Muscle of leg (tissue), 11 donors: Measurements from ENCODE around the gene DESI2. TPM values are rescaled to one million over a fixed set of nuclear protein-coding genes. Genes with fewer than 3 reads are reported as not detected.
"Not testable (repeated sequence)": the region's sequence is repeated elsewhere in the genome, so short reads cannot be mapped to it uniquely, and the experiment has no call there.

Experiments used
- DNase-seq: peaks from one replicate; pipeline ENCODE4 v3.0.0; 2013
- H3K27ac ChIP-seq: one replicate; pipeline ENCODE4 v1.5.1; 2013; ENCODE audit warnings: mild to moderate bottlenecking, low read length, control low read depth
- H3K27me3 ChIP-seq: one replicate; pipeline ENCODE4 v1.6.1; 2013; ENCODE audit warnings: low read length; ENCODE audit not compliant: control insufficient read depth, insufficient read depth
- H3K36me3 ChIP-seq: one replicate; pipeline ENCODE4 v1.6.1; 2013; ENCODE audit warnings: low read length; ENCODE audit not compliant: control insufficient read depth, insufficient read depth
- H3K4me1 ChIP-seq: one replicate; pipeline ENCODE4 v1.6.1; 2013; ENCODE audit warnings: low read length; ENCODE audit not compliant: control insufficient read depth, insufficient read depth
- H3K4me3 ChIP-seq: one replicate; pipeline ENCODE4 v1.5.1; 2013; ENCODE audit warnings: low read length, control low read depth
- H3K9me3 ChIP-seq: replicated peaks from 2 replicates; pipeline ENCODE4 v1.6.1; 2013; ENCODE audit warnings: low read depth, low read length; ENCODE audit not compliant: control insufficient read depth
- WGBS: methylation state at CpG from one replicate; pipeline ENCODE4 v1.1.5; 2013; ENCODE audit warnings: missing lambda C conversion rate; ENCODE audit not compliant: insufficient coverage; 5-methylcytosine and 5-hydroxymethylcytosine counted together
- polyA plus RNA-seq, 8 donors: library from polyadenylated mRNA; unstranded; fragments of 120-200 nt; gene quantifications; one replicate each; pipeline versions ENCODE4 v1.2.1 to v1.2.3, GENCODE V29; 2013; ENCODE audit warnings: inconsistent platforms in 1 of 8, low replicate concordance in 1 of 8; ENCODE audit not compliant: insufficient read length in 8 of 8, insufficient read depth in 1 of 8
- total RNA-seq: library from RNA; stranded (reverse); fragments of 120-200 nt; gene quantifications from one replicate; pipeline ENCODE4 v1.2.4, GENCODE V29; 2013

DESI2 gene
- total and polyA plus RNA-seq, 9 donors = 38.4 to 58.8 (median 49.3) TPM

DNA sequence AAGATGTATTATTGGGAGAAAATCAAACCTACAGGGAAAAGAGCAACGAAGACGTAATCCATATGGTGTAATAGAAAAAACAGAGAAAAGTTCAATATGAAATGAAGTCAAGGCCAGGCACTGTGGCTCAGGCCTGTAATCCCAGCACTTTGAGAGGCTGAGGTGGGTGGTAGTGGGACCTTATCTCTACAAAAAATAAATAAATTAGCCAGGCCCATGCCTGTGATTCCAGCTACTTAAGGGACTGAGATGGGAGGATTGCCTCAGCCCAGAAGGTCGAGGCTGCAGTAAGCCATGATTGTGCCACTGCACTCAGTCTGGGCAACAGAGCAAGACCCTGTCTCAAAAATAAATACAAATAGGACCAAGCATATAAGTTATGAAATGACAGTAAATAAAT lies 11.4 kb downstream of the DESI2 start:
- Histone ChIP-seq H3K36me3 (no peaks in the 10 kb centered on the region), H3K4me3 (no peak overlapping the region), H3K27me3 (no peaks in the 10 kb centered on the region), H3K27ac (no peak overlapping the region), H3K4me1 (peaks cover 8% of the 10 kb centered on the region), H3K9me3 (peaks cover 3% of the 10 kb centered on the region)
- WGBS = 37% methylated on average over 2 of the region's 3 CpGs
- no peak for DNase-seq

DNA sequence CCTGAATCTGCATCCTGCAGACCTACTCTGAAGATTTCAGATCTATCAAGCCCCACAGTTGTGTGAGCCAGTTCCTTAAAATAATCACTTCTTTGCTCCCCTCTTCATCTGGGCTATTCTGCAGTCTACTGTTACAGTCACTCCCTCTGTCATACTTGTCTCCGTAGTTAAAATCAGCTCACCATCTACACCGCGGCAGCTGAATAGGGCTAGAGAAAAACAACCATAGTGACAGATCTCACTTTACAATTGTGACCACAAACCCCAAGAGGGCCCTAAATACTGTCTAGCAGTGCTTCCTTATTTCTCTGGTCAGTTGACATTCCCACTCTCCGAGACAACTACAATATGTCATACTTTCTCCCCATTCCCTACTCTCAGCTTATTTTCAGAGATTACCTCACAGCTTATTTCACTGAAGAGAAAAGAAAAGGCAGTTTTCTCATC lies 12.9 kb downstream of the DESI2 start:
- WGBS = 8% methylated on average over 4 of the region's 4 CpGs
- Histone ChIP-seq H3K36me3 (peaks cover 3% of the 10 kb centered on the region), H3K27ac (peak overlapping the region; percentile 79), H3K4me3 (no peak overlapping the region), H3K4me1 (peaks cover 8% of the 10 kb centered on the region), H3K9me3 (no peaks in the 10 kb centered on the region), H3K27me3 (no peaks in the 10 kb centered on the region)
- DNase-seq = peak; percentile 74

- H3K27me3 ChIP-seq, DNase-seq, H3K27ac ChIP-seq, H3K4me3 ChIP-seq, H3K36me3 ChIP-seq, H3K9me3 ChIP-seq, H3K4me1 ChIP-seq: not testable (repeated sequence)
- WGBS = 86% methylated on average over 1 of the region's 6 CpGs
Observed at GRCh38 chr1:244666672-244667418, 13.9 kb downstream of the DESI2 start.

DNA sequence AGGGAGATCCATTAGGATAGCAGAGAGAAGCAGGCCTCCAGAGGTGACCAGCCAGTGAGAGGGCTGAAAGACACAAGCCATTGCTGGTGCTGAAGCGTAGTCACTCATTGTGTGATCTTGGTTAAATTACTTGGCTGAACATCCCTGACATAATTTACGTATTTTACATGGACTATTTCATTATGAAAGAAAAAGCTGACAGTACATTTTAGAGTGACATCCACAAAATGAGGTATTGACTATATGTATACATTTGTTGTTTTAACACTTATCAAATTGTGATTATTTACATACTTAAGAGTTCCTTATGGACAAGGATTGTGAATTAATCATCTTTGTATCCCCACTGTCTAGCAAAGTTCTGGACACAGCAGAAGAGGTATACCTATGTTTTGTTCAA lies 14.9 kb downstream of the DESI2 start:
- peaks cover 17% of the 10 kb centered on the region for H3K4me1 ChIP-seq
- H3K27me3 ChIP-seq = no peaks in the 10 kb centered on the region
- WGBS = no CpG with 5 or more reads among the region's 2 CpGs
- no peak for DNase-seq
- no peak overlapping the region for H3K4me3 ChIP-seq
- H3K36me3 ChIP-seq = peaks cover 4% of the 10 kb centered on the region
- no peaks in the 10 kb centered on the region for H3K9me3 ChIP-seq
- H3K27ac ChIP-seq = no peak overlapping the region

- peak overlapping the region; percentile 87 for H3K27ac ChIP-seq
- peak; percentile 90 for DNase-seq
- WGBS = no CpG with 5 or more reads among the region's 4 CpGs
Observed at GRCh38 chr1:244672946-244673682, 20.2 kb downstream of the DESI2 start.

GRCh38 chr1:244674446-244674845 lies 21.5 kb downstream of the DESI2 start:
- no CpG with 5 or more reads among the region's 4 CpGs for WGBS
- H3K9me3 ChIP-seq = no peaks in the 10 kb centered on the region
- H3K4me3 ChIP-seq = no peak overlapping the region
- no peak for DNase-seq
- H3K36me3 ChIP-seq = peaks cover 6% of the 10 kb centered on the region
- peaks cover 12% of the 10 kb centered on the region for H3K4me1 ChIP-seq
- no peaks in the 10 kb centered on the region for H3K27me3 ChIP-seq
- H3K27ac ChIP-seq = peak overlapping the region; percentile 87

More at GRCh38 chr1:244672946-244673682, 20.2 kb downstream of the DESI2 start:
- no peaks in the 10 kb centered on the region for H3K9me3 ChIP-seq
- H3K4me1 ChIP-seq = peaks cover 9% of the 10 kb centered on the region
- no peak overlapping the region for H3K4me3 ChIP-seq
- H3K27me3 ChIP-seq = no peaks in the 10 kb centered on the region
- H3K36me3 ChIP-seq = peaks cover 4% of the 10 kb centered on the region

GRCh38 chr1:244675167-244675566 lies 22.2 kb downstream of the DESI2 start:
- H3K4me1 ChIP-seq = peaks cover 12% of the 10 kb centered on the region
- no peak overlapping the region for H3K27ac ChIP-seq
- H3K4me3 ChIP-seq = no peak overlapping the region
- WGBS = no CpG with 5 or more reads among the region's 2 CpGs
- no peak for DNase-seq
- peaks cover 6% of the 10 kb centered on the region for H3K36me3 ChIP-seq
- no peaks in the 10 kb centered on the region for H3K9me3 ChIP-seq
- no peaks in the 10 kb centered on the region for H3K27me3 ChIP-seq

DNA sequence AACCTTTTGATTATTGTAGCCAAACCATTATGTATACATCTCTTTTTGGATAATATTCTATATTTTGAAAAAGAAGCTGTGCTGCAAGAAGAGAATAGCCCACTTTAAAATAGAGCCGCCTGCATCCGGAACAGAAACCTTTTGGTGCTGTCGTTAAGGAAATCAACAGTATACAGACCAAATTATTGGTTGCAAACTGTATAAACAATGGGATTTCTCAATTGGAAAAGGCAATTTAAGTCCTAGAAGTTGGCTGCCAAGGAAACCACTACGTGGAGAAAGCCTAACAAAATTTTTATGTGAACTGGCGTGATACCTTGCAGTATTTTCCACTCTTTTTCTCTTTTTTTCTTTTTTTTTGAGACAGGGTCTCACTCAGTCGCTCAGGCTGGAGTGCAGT lies 25.8 kb downstream of the DESI2 start:
- DNase-seq = peak; percentile 78

DNA sequence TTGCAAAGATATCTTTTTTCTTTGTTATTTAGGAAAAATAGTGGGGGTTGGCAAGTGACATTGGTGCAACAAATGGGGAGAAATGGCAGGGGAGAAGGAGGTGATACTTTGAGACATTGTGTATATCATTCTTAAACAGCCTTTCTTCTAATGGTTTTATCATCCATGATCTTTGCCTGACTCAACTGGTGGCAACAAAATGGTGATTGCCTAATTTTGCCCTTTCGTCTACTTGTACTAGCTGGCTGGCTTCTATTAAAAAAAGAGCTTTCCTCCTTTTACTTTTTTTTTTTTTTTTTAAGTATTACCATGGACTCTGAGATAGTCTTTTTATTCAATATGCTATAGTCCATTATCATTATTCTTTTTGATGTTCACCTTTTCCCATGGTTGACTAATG lies 27.7 kb downstream of the DESI2 start:
- peaks cover 12% of the 10 kb centered on the region for H3K36me3 ChIP-seq
- DNase-seq = no peak
- no peaks in the 10 kb centered on the region for H3K9me3 ChIP-seq
- H3K4me1 ChIP-seq = peaks cover 3% of the 10 kb centered on the region
- H3K27ac ChIP-seq = no peak overlapping the region
- WGBS = no CpG with 5 or more reads among the region's 1 CpG
- no peaks in the 10 kb centered on the region for H3K27me3 ChIP-seq
- H3K4me3 ChIP-seq = no peak overlapping the region

More for the DNA sequence above, 25.8 kb downstream of the DESI2 start:
- H3K4me3 ChIP-seq = no peak overlapping the region
- peaks cover 3% of the 10 kb centered on the region for H3K4me1 ChIP-seq
- WGBS = no CpG with 5 or more reads among the region's 6 CpGs
- H3K27ac ChIP-seq = peak overlapping the region; percentile 79
- no peaks in the 10 kb centered on the region for H3K9me3 ChIP-seq
- peaks cover 12% of the 10 kb centered on the region for H3K36me3 ChIP-seq
- no peaks in the 10 kb centered on the region for H3K27me3 ChIP-seq

DNA sequence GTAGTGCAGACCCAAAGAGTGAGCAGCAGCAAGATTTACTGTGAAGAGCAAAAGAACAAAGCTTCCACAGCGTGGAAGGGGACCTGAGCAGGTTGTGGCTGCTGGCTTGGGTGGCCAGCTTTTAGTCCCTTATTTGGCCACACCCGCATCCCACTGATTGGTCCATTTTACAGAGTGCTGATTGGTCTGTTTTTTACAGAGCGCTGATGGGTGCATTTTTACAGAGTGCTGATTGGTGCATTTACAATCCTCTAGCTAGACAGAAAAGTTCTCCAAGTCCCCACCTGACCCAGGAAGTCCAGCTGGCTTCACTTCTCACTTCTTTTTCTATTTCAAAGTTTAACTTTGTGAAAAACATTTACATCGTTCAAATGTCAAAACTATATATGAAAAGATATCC lies 29.2 kb downstream of the DESI2 start:
- 96% methylated on average over 3 of the region's 4 CpGs for WGBS
- H3K9me3 ChIP-seq, H3K27ac ChIP-seq, H3K4me3 ChIP-seq, H3K4me1 ChIP-seq, DNase-seq, H3K27me3 ChIP-seq: not testable (repeated sequence)
- H3K36me3 ChIP-seq = peaks cover 12% of the 10 kb centered on the region
